ENCODE data around the gene ADCY10. TPM values are rescaled to one million over a fixed set of nuclear protein-coding genes. Genes with fewer than 3 reads are reported as not detected.

Gene ADCY10
- total and polyA plus RNA-seq, 2 donors (not counting 3 experiments of a cell fraction or from before 2014, with no cell fraction given) = not detected

DNA sequence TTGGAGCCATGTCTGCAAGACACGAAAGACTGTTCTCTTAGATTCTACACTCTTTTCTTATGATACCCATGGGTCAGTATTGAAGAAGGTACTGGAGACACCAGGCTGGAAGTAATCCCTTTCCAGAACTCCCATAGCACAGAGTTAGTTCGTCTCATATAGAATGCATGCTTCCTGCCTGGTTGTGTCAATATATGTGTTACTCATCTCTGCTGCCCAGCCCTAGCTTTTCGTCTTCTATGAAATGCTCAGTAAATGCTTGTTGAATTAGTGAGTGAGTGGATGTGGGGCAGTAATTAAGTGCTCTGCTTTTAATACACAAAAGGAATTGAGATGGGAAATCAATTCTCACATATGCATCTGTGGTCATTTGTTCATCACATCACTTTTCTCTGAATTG is 32.1 kb downstream of the ADCY10 start:
- no peak overlapping the region for H3K4me3 ChIP-seq (replicated peaks in 1 of 3; ENCODE audit: insufficient read depth in 1 of 3, low read depth in 1 of 3, low read length in 3 of 3)
- FAIRE-seq (no peak), DNase-seq (ENCODE audit: low read depth, low spot score) (no peak)
- intact Hi-C loops (cut with micrococcal nuclease) (no loop called here), dilution Hi-C loops (cut with MboI; ENCODE audit: extremely low pct_ligation_motif_present, low sequenced_read_pairs) (no loop called here)
- no peaks in the 10 kb centered on the region for H3K9me3 ChIP-seq (replicated peaks; ENCODE audit: control insufficient read depth, insufficient read depth, low read length)
- no peaks in the 10 kb centered on the region for H3K4me1 ChIP-seq (ENCODE audit: control insufficient read depth, extremely low read depth, insufficient read depth, low read length)
- CTCF ChIA-PET = interaction anchor here (0.6 to 1.1 kb wide), 2 partner anchors 10 to 11 kb away, joined by 3 read pairs; no protein-coding TSS in a partner anchor
- no peak overlapping the region for H2AFZ ChIP-seq (ENCODE audit: low read depth, low read length)
- no peaks in the 10 kb centered on the region for H4K20me1 ChIP-seq (replicated peaks; ENCODE audit: control insufficient read depth, extremely low read depth, insufficient read depth, low read length)
- no peak overlapping the region for H3K9ac ChIP-seq (replicated peaks; ENCODE audit: extremely low read depth, insufficient read depth, low read length)
- H3K9me1 ChIP-seq (replicated peaks; ENCODE audit: control insufficient read depth, extremely low read depth, insufficient read depth, low read length) = no peaks in the 10 kb centered on the region
- H3K27me3 ChIP-seq (ENCODE audit: control insufficient read depth in 2 of 2, insufficient read depth in 2 of 2, low read length in 2 of 2) = no peaks in the 10 kb centered on the region
- TF ChIP-seq MAX (IDR thresholded peaks at IDR 0.05; ENCODE audit: insufficient read depth, insufficient read length) (no peak), EZH2 (IDR thresholded peaks at IDR 0.05; ENCODE audit: borderline replicate concordance, low read depth, low read length, severe bottlenecking) (no peak), POLR2AphosphoS5 (IDR thresholded peaks at IDR 0.05; ENCODE audit: insufficient read depth, low read depth, low read length) (no peak), POLR2A (IDR thresholded peaks at IDR 0.05; ENCODE audit: low read depth, low read length) (no peak), CTCF (IDR thresholded peaks at IDR 0.05; ENCODE audit: extremely low read depth in 1 of 2, insufficient read depth in 1 of 2, low read depth in 1 of 2, low read length in 2 of 2) (no peak), JUN (IDR thresholded peaks at IDR 0.05; ENCODE audit: borderline replicate concordance, insufficient read depth, insufficient read length, low read depth) (no peak), GATA2 (IDR thresholded peaks at IDR 0.05; ENCODE audit: insufficient read depth, insufficient read length, low read depth, low read length) (no peak), FOS (IDR thresholded peaks at IDR 0.05; ENCODE audit: borderline replicate concordance, insufficient read depth, low read length) (no peak), MYC (IDR thresholded peaks at IDR 0.05; ENCODE audit: low read depth, low read length) (no peak)
- H3K79me2 ChIP-seq (ENCODE audit: control insufficient read depth, insufficient read depth, low read length) = no peaks in the 10 kb centered on the region
- no peaks in the 10 kb centered on the region for H3K36me3 ChIP-seq (ENCODE audit: control insufficient read depth in 2 of 2, extremely low read depth in 1 of 2, insufficient read depth in 2 of 2, low read length in 2 of 2)
- no peak overlapping the region for H3K27ac ChIP-seq (ENCODE audit: insufficient read depth, low read depth, low read length)
- POLR2A ChIA-PET = no interaction called here
- no TSS peak for BruUV-seq (replicated peaks)
- H3K4me2 ChIP-seq (ENCODE audit: insufficient read depth, low read length) = no peak overlapping the region
